Fibroblast of lung (primary cell): ENCODE results near the gene RPRD2. TPM values are rescaled to one million over a fixed set of nuclear protein-coding genes. Genes with fewer than 3 reads are reported as not detected.

Experiments used
- DNase-seq, 2 donors: peaks; one replicate each; pipeline versions ENCODE4 v3.0.0 to v3.0.0-alpha.2; 2010; ENCODE audit warnings: low read depth in 2 of 2
- H2AFZ ChIP-seq: 2 replicates; pipeline ENCODE4 v1.5.1; 2012; ENCODE audit warnings: low read length, control low read depth, inconsistent platforms
- H3K27ac ChIP-seq: 2 replicates; pipeline ENCODE4 v1.5.1; 2011; ENCODE audit warnings: low read length, control low read depth; ENCODE audit not compliant: insufficient read depth
- H3K27me3 ChIP-seq: 2 replicates; pipeline ENCODE4 v1.5.1; 2011; ENCODE audit warnings: mild to moderate bottlenecking, low read length; ENCODE audit not compliant: control insufficient read depth, insufficient read depth
- H3K36me3 ChIP-seq: 2 replicates; pipeline ENCODE4 v1.5.1; 2011; ENCODE audit warnings: low read length; ENCODE audit not compliant: control insufficient read depth, insufficient read depth
- H3K4me1 ChIP-seq: 2 replicates; pipeline ENCODE4 v1.5.1; 2011; ENCODE audit warnings: low read length; ENCODE audit not compliant: control insufficient read depth, insufficient read depth; ENCODE audit errors: extremely low read depth
- H3K4me2 ChIP-seq: 2 replicates; pipeline ENCODE4 v1.5.1; 2011; ENCODE audit warnings: low read length, control low read depth; ENCODE audit not compliant: insufficient read depth; ENCODE audit errors: extremely low read depth
- H3K4me3 ChIP-seq, 4 experiments: fragments of 200-600 bp in 1 of 4; sonication (generic) in 1 of 4; replicated peaks in 1 of 4; 2 replicates each; pipeline ENCODE4 v1.5.1; 2011 to 2016; ENCODE audit warnings: low read length in 4 of 4, low read depth in 3 of 4, mild to moderate bottlenecking in 3 of 4, control low read depth in 2 of 4, inconsistent platforms in 1 of 4, mixed read lengths in 1 of 4; ENCODE audit not compliant: insufficient read depth in 1 of 4; ENCODE audit errors: control extremely low read depth in 1 of 4
- H3K79me2 ChIP-seq: 2 replicates; pipeline ENCODE4 v1.5.1; 2012; ENCODE audit warnings: mild to moderate bottlenecking, low read length, inconsistent platforms; ENCODE audit not compliant: control insufficient read depth, insufficient read depth
- H3K9ac ChIP-seq: 2 replicates; pipeline ENCODE4 v1.5.1; 2011; ENCODE audit warnings: mild to moderate bottlenecking, low read length, control low read depth; ENCODE audit not compliant: insufficient read depth
- H3K9me3 ChIP-seq: 2 replicates; pipeline ENCODE4 v1.5.1; 2012; ENCODE audit warnings: low read depth, low read length; ENCODE audit not compliant: control insufficient read depth, insufficient read depth
- H4K20me1 ChIP-seq: 2 replicates; pipeline ENCODE4 v1.5.1; 2011; ENCODE audit warnings: low read length; ENCODE audit not compliant: control insufficient read depth, insufficient read depth; ENCODE audit errors: extremely low read depth
- EZH2 ChIP-seq: IDR thresholded peaks from 2 replicates; pipeline ENCODE4 v1.5.1; 2012; ENCODE audit warnings: low read length, control low read depth, mild to moderate bottlenecking; ENCODE audit errors: missing control alignments
- polyA plus RNA-seq, 2 donors: library from polyadenylated mRNA; depleted of rRNA in 1 of 2; stranded (reverse) in 1 of 2; unstranded in 1 of 2; fragments of >200 nt; gene quantifications; 2 replicates each; pipeline ENCODE4 v1.2.1, GENCODE V29; 2011 to 2012; ENCODE audit warnings: missing spikeins in 1 of 2
- total RNA-seq: library from RNA; depleted of rRNA; stranded (reverse); fragments of >200 nt; gene quantifications from 2 replicates; pipeline ENCODE4 v1.2.1, GENCODE V29; 2014
- TF ChIP-seq, protein P1 (sequence below), 2 donors: IDR thresholded peaks in 1 of 2; conservative IDR thresholded peaks in 1 of 2; 1 replicate in 1 of 2; 2 replicates in 1 of 2; pipeline ENCODE4 v1.5.1; 2011 to 2012; ENCODE audit warnings: low read length in 2 of 2, control low read depth in 1 of 2, inconsistent platforms in 1 of 2, low read depth in 1 of 2, mild to moderate bottlenecking in 1 of 2

Gene RPRD2
- total and polyA plus RNA-seq, 2 donors (not counting 1 experiment from before 2014, with no cell fraction given): 12.1 to 13.4 TPM

DNA sequence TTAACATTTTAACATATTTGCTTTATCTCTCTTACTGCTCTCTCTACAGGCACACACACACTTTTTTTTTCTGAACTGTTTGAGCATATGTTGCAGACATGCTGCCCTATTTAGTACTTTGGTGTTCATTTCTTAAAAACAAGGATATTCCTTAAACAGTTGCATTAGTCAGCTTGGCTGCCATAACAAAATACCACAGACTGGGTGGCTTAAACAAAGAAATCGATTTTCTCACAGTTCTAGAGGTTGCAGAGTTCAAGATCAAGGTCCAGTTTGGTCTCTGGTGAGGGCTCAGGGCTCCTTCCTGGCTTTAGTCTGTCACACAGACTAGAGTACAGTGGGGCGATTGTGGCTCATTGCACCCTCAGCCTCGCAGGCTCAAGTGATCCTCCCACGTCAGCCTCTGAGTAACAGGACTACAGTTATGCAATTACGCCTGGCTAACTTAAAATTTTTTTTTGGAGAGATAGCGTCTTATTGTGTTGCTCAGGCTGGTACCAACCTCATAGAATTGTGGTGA, 46.7 kb downstream of the RPRD2 start:
- TF ChIP-seq EZH2: no peak
- TF ChIP-seq, protein P1, sequence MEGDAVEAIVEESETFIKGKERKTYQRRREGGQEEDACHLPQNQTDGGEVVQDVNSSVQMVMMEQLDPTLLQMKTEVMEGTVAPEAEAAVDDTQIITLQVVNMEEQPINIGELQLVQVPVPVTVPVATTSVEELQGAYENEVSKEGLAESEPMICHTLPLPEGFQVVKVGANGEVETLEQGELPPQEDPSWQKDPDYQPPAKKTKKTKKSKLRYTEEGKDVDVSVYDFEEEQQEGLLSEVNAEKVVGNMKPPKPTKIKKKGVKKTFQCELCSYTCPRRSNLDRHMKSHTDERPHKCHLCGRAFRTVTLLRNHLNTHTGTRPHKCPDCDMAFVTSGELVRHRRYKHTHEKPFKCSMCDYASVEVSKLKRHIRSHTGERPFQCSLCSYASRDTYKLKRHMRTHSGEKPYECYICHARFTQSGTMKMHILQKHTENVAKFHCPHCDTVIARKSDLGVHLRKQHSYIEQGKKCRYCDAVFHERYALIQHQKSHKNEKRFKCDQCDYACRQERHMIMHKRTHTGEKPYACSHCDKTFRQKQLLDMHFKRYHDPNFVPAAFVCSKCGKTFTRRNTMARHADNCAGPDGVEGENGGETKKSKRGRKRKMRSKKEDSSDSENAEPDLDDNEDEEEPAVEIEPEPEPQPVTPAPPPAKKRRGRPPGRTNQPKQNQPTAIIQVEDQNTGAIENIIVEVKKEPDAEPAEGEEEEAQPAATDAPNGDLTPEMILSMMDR (conservative IDR thresholded peaks at IDR 0.05 in 1 of 2, IDR thresholded peaks at IDR 0.05 in 1 of 2; ENCODE audit: low read depth in 1 of 2, low read length in 2 of 2): no peak
- no peak overlapping the region for H3K27ac ChIP-seq
- H3K9me3 ChIP-seq: no peaks in the 10 kb centered on the region
- peak; percentile 14 to 54 for DNase-seq
- no peak overlapping the region for H3K9ac ChIP-seq
- no peak overlapping the region for H3K4me3 ChIP-seq
- H2AFZ ChIP-seq: no peak overlapping the region
- H3K27me3 ChIP-seq: no peaks in the 10 kb centered on the region
- no peak overlapping the region for H3K4me2 ChIP-seq
- no peaks in the 10 kb centered on the region for H4K20me1 ChIP-seq
- H3K79me2 ChIP-seq: peaks cover 25% of the 10 kb centered on the region
- H3K36me3 ChIP-seq: no peaks in the 10 kb centered on the region
- no peaks in the 10 kb centered on the region for H3K4me1 ChIP-seq

DNA sequence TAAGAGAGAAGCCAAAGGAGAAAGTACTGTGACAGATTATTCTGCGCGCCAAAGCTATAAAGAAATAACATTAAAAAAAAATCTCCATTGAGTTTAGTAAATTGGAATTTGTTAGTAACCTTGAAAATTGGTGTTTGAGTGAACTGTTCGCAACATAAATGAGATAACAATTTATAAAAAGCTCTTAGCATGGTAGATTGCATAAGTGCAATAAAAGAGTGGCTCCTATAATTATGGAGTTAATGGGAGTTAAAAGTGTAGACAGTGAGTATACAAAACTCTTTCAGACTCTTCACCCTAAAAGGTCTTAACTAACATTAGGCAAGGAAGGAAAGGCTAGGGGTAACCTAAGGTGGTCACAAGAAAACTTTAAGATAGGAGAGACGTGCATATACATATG, 50.6 kb downstream of the RPRD2 start:
- H3K27me3 ChIP-seq: no peaks in the 10 kb centered on the region
- no peak overlapping the region for H3K4me3 ChIP-seq
- H3K4me2 ChIP-seq: no peak overlapping the region
- no peaks in the 10 kb centered on the region for H3K36me3 ChIP-seq
- H3K9ac ChIP-seq: no peak overlapping the region
- no peak overlapping the region for H2AFZ ChIP-seq
- H3K4me1 ChIP-seq: no peaks in the 10 kb centered on the region
- no peak for DNase-seq
- TF ChIP-seq EZH2: no peak
- TF ChIP-seq, protein P1 (conservative IDR thresholded peaks at IDR 0.05 in 1 of 2, IDR thresholded peaks at IDR 0.05 in 1 of 2; ENCODE audit: low read depth in 1 of 2, low read length in 2 of 2): no peak
- H3K27ac ChIP-seq: no peak overlapping the region
- H4K20me1 ChIP-seq: no peaks in the 10 kb centered on the region
- peaks cover 7% of the 10 kb centered on the region for H3K79me2 ChIP-seq
- no peaks in the 10 kb centered on the region for H3K9me3 ChIP-seq

DNA sequence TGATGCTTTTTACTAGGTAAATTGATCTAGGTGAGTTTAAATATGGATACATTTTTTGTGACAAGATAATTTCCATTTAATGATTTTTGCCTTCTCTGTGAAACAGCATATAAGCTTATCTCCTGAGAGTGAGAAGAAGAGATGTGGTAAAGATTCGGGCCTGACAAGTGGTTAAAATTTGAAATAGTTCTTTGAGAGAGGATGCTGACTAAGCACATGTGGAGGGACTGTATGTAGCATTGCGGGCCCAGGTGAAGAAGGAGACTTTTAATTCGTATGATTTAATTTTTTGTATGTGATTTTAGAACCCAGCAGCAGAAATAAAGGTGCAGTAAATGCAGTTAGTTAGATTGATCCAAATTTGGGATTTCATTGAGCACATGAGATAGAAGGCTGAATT, 51.9 kb downstream of the RPRD2 start:
- Histone ChIP-seq H3K36me3 (no peaks in the 10 kb centered on the region), H3K9me3 (no peaks in the 10 kb centered on the region), H3K27me3 (no peaks in the 10 kb centered on the region), H3K4me2 (no peak overlapping the region), H4K20me1 (no peaks in the 10 kb centered on the region), H3K79me2 (peaks cover under 1% of the 10 kb centered on the region), H3K9ac (no peak overlapping the region), H2AFZ (no peak overlapping the region), H3K4me3 (no peak overlapping the region), H3K27ac (no peak overlapping the region), H3K4me1 (no peaks in the 10 kb centered on the region)
- DNase-seq: no peak
- TF ChIP-seq, protein P1 (conservative IDR thresholded peaks at IDR 0.05 in 1 of 2, IDR thresholded peaks at IDR 0.05 in 1 of 2; ENCODE audit: low read depth in 1 of 2, low read length in 2 of 2): no peak
- TF ChIP-seq EZH2: no peak
